CD4-positive, CD25-positive, alpha-beta regulatory T cell (primary cell): ENCODE measurements around the gene RUNX2. TPM values are rescaled to one million over a fixed set of nuclear protein-coding genes. Genes with fewer than 3 reads are reported as not detected.
A peak's percentile ranks its signal among the peaks of the same experiment; 100 is the strongest.

Experiments
- ATAC-seq, 2 donors: fragments of 150-1000 bp; cut with Tn5 transposase; one replicate each; pipeline ENCODE4 v1.10.0; 2021; ENCODE audit warnings: low read depth in 2 of 2, moderate number of reproducible peaks in 2 of 2, moderate library complexity in 1 of 2
- DNase-seq, 3 donors: peaks; one replicate each; pipeline versions ENCODE4 v3.0.0 to v3.0.0-alpha.2; 2012 to 2022; ENCODE audit warnings: mixed read lengths in 1 of 3
- H3K27ac ChIP-seq: one replicate; pipeline ENCODE4 v1.7.0; 2013; ENCODE audit warnings: mild to moderate bottlenecking, low read length; ENCODE audit not compliant: insufficient read depth, poor library complexity, severe bottlenecking
- H3K27me3 ChIP-seq: one replicate; pipeline ENCODE4 v1.7.0; 2013; ENCODE audit warnings: low read length; ENCODE audit not compliant: control insufficient read depth, insufficient read depth
- H3K36me3 ChIP-seq: one replicate; pipeline ENCODE4 v1.7.0; 2013; ENCODE audit warnings: mild to moderate bottlenecking, low read length, moderate library complexity; ENCODE audit not compliant: control insufficient read depth, insufficient read depth
- H3K4me1 ChIP-seq: 2 replicates; pipeline ENCODE4 v1.7.0; 2013; ENCODE audit warnings: mild to moderate bottlenecking, low read length; ENCODE audit not compliant: insufficient read depth, control insufficient read depth, poor library complexity, severe bottlenecking
- H3K4me3 ChIP-seq: one replicate; pipeline ENCODE4 v1.7.0; 2013; ENCODE audit warnings: low read depth, mild to moderate bottlenecking, low read length, moderate library complexity
- H3K9me3 ChIP-seq, 2 experiments: 1 replicate in 1 of 2; 2 replicates in 1 of 2; pipeline ENCODE4 v1.7.0; 2013; ENCODE audit warnings: low read length in 2 of 2, mild to moderate bottlenecking in 1 of 2, moderate library complexity in 1 of 2; ENCODE audit not compliant: control insufficient read depth in 2 of 2
- H3K27ac Mint-ChIP-seq, 3 donors: one replicate each; pipeline ENCODE4 v1.8.0; 2020 to 2022; ENCODE audit warnings: mild to moderate bottlenecking in 3 of 3, mixed read lengths in 3 of 3, moderate library complexity in 2 of 3
- H3K27me3 Mint-ChIP-seq: one replicate; pipeline ENCODE4 v1.8.0; 2022; ENCODE audit warnings: mild to moderate bottlenecking, mixed read lengths
- H3K36me3 Mint-ChIP-seq: one replicate; pipeline ENCODE4 v1.8.0; 2020; ENCODE audit warnings: mixed read lengths
- H3K4me1 Mint-ChIP-seq, 4 donors: one replicate each; pipeline ENCODE4 v1.8.0; 2020 to 2022; ENCODE audit warnings: mixed read lengths in 4 of 4, mild to moderate bottlenecking in 1 of 4
- H3K4me3 Mint-ChIP-seq, 4 donors: one replicate each; pipeline ENCODE4 v1.8.0; 2020 to 2022; ENCODE audit warnings: mild to moderate bottlenecking in 4 of 4, mixed read lengths in 4 of 4, moderate library complexity in 3 of 4
- H3K9me3 Mint-ChIP-seq, 7 donors: one replicate each; pipeline ENCODE4 v1.8.0; 2020 to 2022; ENCODE audit warnings: mixed read lengths in 7 of 7, mild to moderate bottlenecking in 3 of 7, moderate library complexity in 2 of 7
- polyA plus RNA-seq, 4 donors: library from polyadenylated mRNA; unstranded; fragments of 300-500 nt; fragmentation: Illumina TruSeq; gene quantifications; one replicate each; pipeline ENCODE4 v1.2.3, GENCODE V29; 2021
- total RNA-seq: library from RNA; stranded (reverse); gene quantifications from one replicate; pipeline ENCODE4 v1.2.3, GENCODE V29; 2022

The RUNX2 gene
- total and polyA plus RNA-seq, 5 donors from 2014 or later, result 5.3 to 30.0 (median 5.5) TPM

- no peaks in the 10 kb centered on the region for H3K4me1 ChIP-seq
These were observed 185.7 kb downstream of the RUNX2 start for GRCh38 chr6:45513843-45514242.

DNA sequence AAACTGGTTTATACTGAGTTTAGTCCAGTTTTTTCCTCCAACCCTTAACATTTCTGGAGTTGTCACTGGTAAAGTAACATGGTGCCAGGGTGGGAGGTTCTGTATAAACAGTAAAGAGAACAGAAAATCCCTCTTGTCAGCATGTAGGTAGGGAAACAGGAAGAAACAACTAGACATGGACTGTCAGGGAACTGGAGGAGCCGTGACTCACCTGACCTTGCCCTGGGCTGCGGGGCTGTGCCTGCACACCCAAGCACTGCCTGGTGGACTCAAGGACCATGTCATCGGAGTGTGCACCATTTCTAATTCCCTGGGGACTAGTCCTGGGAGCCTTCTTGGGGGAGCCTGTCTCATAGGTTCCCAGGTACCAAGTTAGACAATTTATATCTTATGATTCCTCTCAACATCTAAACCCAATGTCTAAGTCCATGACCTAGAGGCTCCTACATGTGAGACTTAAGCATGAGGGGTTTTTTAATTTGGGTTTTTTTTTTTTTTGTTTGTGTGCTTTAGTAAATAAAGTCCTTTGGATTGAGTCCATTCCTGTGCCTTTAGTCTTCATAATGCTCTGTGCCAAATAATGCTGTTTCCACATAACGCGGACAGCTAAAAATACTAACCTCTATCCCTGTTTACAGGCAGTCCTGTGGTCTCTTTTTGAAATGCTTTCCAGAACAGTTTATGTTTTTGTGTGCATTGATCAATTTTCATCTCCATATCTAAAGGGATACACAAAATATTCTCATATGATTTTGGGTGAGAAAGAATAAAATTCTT lies 186.5 kb downstream of the RUNX2 start:
- Histone ChIP-seq H3K9me3 (no peaks in the 10 kb centered on the region), H3K4me3 (no peak overlapping the region), H3K27me3 (no peaks in the 10 kb centered on the region), H3K36me3 (peaks cover 17% of the 10 kb centered on the region), H3K4me1 (no peaks in the 10 kb centered on the region), H3K27ac (no peak overlapping the region)
- Mint-ChIP-seq H3K27ac (no peak overlapping the region), H3K27me3 (no peaks in the 10 kb centered on the region), H3K4me3 (no peak overlapping the region), H3K9me3 (peaks cover 0 to 1% (median 0%) of the 10 kb centered on the region in 7 donors), H3K36me3 (peaks cover 7% of the 10 kb centered on the region), H3K4me1 (peaks cover 0 to 10% (median 3%) of the 10 kb centered on the region in 4 donors)
- ATAC-seq (no peak), DNase-seq (no peak)

More at GRCh38 chr6:45513843-45514242, 185.7 kb downstream of the RUNX2 start:
- no peak for DNase-seq
- Histone ChIP-seq H3K36me3 (peaks cover 21% of the 10 kb centered on the region), H3K9me3 (no peaks in the 10 kb centered on the region), H3K27me3 (no peaks in the 10 kb centered on the region), H3K4me3 (no peak overlapping the region), H3K27ac (no peak overlapping the region)
- Mint-ChIP-seq H3K4me3 (no peak overlapping the region), H3K4me1 (peaks cover 0 to 10% (median 0%) of the 10 kb centered on the region in 4 donors), H3K36me3 (peaks cover 7% of the 10 kb centered on the region), H3K9me3 (peaks cover 0 to 1% (median 0%) of the 10 kb centered on the region in 7 donors), H3K27ac (peak overlapping the region in 1 of 3 donors; percentile 20), H3K27me3 (no peaks in the 10 kb centered on the region)
- no peak for ATAC-seq

DNA sequence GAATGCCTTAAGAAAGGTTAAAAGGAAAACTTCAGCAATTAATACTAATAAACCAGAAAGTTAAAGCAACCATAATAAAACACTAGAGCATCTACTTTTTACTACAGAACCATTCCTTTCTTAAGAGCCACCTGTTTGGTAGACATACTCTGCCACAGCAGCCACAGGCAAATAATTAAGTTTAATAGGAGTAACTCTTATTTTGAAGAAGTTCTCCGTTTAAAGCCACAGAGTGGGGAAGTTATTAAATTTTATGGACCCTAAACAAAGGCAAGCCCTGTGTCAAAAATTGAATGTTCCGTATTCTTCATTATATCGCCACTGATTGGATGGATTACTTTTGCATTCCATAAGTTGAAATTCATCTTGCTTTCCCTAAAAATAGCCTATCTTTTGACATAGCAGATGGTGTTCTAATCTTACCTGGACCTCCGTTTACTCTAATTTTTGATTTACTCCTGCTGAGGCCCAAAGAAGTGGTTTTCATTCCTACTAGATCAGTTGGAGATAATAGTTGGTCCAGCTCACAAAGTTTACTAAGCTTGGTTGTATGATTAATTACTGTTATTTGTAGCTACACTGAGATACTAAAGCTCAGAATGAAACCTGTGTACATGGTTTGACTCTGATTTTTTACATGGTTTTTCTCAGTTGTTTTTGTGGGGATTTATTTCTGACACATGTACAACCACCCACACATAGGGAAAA lies 190.0 kb downstream of the RUNX2 start:
- H3K36me3 Mint-ChIP-seq, result peaks cover 6% of the 10 kb centered on the region
- H3K9me3 Mint-ChIP-seq, result no peaks in the 10 kb centered on the region
- no peak overlapping the region for H3K27ac Mint-ChIP-seq

DNA sequence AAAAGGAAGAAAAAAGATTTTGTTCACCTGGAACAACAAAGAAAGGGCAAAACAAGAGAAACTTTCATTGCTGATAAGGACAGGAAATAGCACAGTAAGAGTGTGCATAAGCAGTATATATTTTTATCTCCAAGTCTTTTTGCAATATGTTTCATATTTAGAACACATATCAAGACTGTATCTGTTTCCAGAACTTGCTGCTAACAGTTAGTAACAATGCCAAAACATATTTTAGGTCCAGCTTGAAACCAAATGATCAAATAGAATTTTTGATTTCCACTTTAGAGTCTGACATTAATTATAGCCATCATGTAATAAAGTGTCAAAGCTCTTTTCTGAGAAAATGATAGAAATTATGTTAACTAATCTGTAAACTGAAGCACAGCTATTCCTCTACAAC lies 193.1 kb downstream of the RUNX2 start:
- Histone ChIP-seq H3K4me3 (no peak overlapping the region), H3K4me1 (peaks cover 5% of the 10 kb centered on the region), H3K9me3 (no peaks in the 10 kb centered on the region), H3K36me3 (peaks cover 5% of the 10 kb centered on the region), H3K27me3 (no peaks in the 10 kb centered on the region), H3K27ac (no peak overlapping the region)
- peaks cover 4 to 27% (median 12%) of the 10 kb centered on the region in 4 donors for H3K4me1 Mint-ChIP-seq
- H3K4me3 Mint-ChIP-seq, result no peak overlapping the region
- DNase-seq (no peak), ATAC-seq (no peak)
- peaks cover 3% of the 10 kb centered on the region for H3K36me3 Mint-ChIP-seq
- no peaks in the 10 kb centered on the region for H3K9me3 Mint-ChIP-seq
- H3K27me3 Mint-ChIP-seq, result no peaks in the 10 kb centered on the region
- H3K27ac Mint-ChIP-seq, result no peak overlapping the region

More for the DNA sequence above, 190.0 kb downstream of the RUNX2 start:
- no peaks in the 10 kb centered on the region for H3K27me3 Mint-ChIP-seq
- H3K4me1 Mint-ChIP-seq, result peaks cover 4 to 28% (median 12%) of the 10 kb centered on the region in 4 donors
- no peak for DNase-seq
- Histone ChIP-seq H3K27me3 (no peaks in the 10 kb centered on the region), H3K4me3 (no peak overlapping the region), H3K9me3 (no peaks in the 10 kb centered on the region), H3K4me1 (peaks cover 5% of the 10 kb centered on the region), H3K27ac (no peak overlapping the region), H3K36me3 (peaks cover 7% of the 10 kb centered on the region)
- no peak overlapping the region for H3K4me3 Mint-ChIP-seq
- ATAC-seq, result no peak

DNA sequence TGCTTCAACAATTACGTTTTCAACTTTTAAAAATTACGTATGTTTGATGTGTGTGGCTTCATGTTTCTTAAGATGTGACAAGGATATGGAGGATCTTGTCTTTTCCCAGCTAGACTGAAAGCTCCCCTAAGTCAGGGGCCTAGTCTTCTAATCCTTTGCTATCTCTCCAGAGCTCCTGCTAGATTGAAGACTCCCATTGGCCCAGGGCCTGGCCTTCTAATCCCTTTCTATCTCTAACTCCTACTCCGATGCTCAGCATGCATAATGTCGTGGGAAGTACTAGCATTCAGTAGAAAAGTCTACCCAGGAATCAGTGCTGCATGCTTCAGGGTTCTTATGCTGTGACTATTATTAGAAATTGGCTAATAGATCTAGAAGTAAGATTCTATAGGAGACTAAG lies 194.4 kb downstream of the RUNX2 start:
- Histone ChIP-seq H3K4me1 (peaks cover 7% of the 10 kb centered on the region), H3K27ac (no peak overlapping the region), H3K4me3 (no peak overlapping the region), H3K27me3 (no peaks in the 10 kb centered on the region), H3K9me3 (no peaks in the 10 kb centered on the region), H3K36me3 (peaks cover 7% of the 10 kb centered on the region)
- H3K27me3 Mint-ChIP-seq, result no peaks in the 10 kb centered on the region
- H3K27ac Mint-ChIP-seq, result no peak overlapping the region
- H3K9me3 Mint-ChIP-seq, result peaks cover 0 to 2% (median 0%) of the 10 kb centered on the region in 7 donors
- peaks cover 5 to 24% (median 12%) of the 10 kb centered on the region in 4 donors for H3K4me1 Mint-ChIP-seq
- peaks cover 7% of the 10 kb centered on the region for H3K36me3 Mint-ChIP-seq
- ATAC-seq, result no peak
- H3K4me3 Mint-ChIP-seq, result no peak overlapping the region
- DNase-seq, result no peak

GRCh38 chr6:45527210-45527609 lies 199.1 kb downstream of the RUNX2 start:
- Mint-ChIP-seq H3K4me3 (no peak overlapping the region), H3K9me3 (peaks cover 0 to 3% (median 0%) of the 10 kb centered on the region in 7 donors), H3K36me3 (peaks cover 11% of the 10 kb centered on the region), H3K4me1 (peaks cover 0 to 3% (median 3%) of the 10 kb centered on the region in 4 donors), H3K27ac (no peak overlapping the region), H3K27me3 (no peaks in the 10 kb centered on the region)
- H3K27me3 ChIP-seq, result no peaks in the 10 kb centered on the region
- DNase-seq, result no peak
- no peak overlapping the region for H3K27ac ChIP-seq
- ATAC-seq, result no peak
- no peaks in the 10 kb centered on the region for H3K9me3 ChIP-seq
- peaks cover 2% of the 10 kb centered on the region for H3K4me1 ChIP-seq
- peaks cover 9% of the 10 kb centered on the region for H3K36me3 ChIP-seq
- H3K4me3 ChIP-seq, result no peak overlapping the region

DNA sequence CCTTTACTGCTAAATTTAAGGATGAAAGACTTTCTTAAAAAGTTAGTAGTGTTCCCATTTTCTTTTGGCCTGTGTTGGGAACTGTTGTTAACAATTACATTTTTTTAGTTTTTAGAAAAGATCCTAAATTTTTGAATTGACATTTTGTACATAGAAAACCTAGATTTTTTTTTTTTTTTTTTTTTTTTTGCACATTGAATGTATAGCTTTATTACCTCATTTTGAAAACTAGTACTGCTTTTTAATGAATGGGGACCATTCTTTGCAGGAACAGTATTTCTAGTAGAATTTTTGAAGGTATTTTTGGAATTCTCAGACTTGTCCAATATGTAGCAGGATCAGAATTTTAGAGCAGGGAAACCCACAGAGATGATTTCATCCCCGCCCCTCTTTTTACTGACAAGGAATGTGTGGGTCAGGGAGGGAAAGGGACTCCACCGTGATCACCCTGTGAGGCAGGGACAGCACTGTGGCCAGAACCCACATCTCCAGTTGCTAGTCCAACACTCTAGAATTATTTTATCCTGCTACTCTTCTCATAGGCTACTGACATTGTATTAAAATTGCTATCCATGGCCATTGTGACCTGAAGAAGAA lies 204.0 kb downstream of the RUNX2 start:
- Histone ChIP-seq H3K4me3 (no peak overlapping the region), H3K36me3 (peaks cover 4% of the 10 kb centered on the region), H3K27me3 (no peaks in the 10 kb centered on the region), H3K9me3 (no peaks in the 10 kb centered on the region), H3K27ac (no peak overlapping the region), H3K4me1 (peaks cover 2% of the 10 kb centered on the region)
- H3K27me3 Mint-ChIP-seq, result no peaks in the 10 kb centered on the region
- peaks cover 12% of the 10 kb centered on the region for H3K36me3 Mint-ChIP-seq
- no peak overlapping the region for H3K27ac Mint-ChIP-seq
- peaks cover 0 to 3% (median 0%) of the 10 kb centered on the region in 7 donors for H3K9me3 Mint-ChIP-seq
- H3K4me3 Mint-ChIP-seq, result no peak overlapping the region
- DNase-seq (no peak), ATAC-seq (no peak)
- H3K4me1 Mint-ChIP-seq, result peaks cover 0 to 8% (median 3%) of the 10 kb centered on the region in 4 donors
